Calu3 (cell line): ENCODE data around the gene SCFD2. TPM values are rescaled to one million over a fixed set of nuclear protein-coding genes. Genes with fewer than 3 reads are reported as not detected.

Source experiments
- BruUV-seq: library from RNA; stranded (reverse); fragments of 400-500 nt; replicated peaks from 2 replicates; lab custom pipeline; 2021; lab: Mats Ljungman, UMichigan
- CTCF ChIA-PET: fragments of 300-600 bp; sonication (Branson Sonifier 250); formaldehyde crosslinking; loops from one replicate; lab custom pipeline; 2022; ENCODE audit warnings: antibody characterized with exemption; lab: Charles Lee
- DNase-seq: peaks from one replicate; pipeline ENCODE4 v3.0.0; 2022
- H3K27ac Mint-ChIP-seq: one replicate; pipeline ENCODE4 v1.8.0; 2022; ENCODE audit warnings: mixed read lengths; ENCODE audit not compliant: unreplicated experiment
- H3K27me3 Mint-ChIP-seq: one replicate; pipeline ENCODE4 v1.8.0; 2022; ENCODE audit warnings: mixed read lengths; ENCODE audit not compliant: unreplicated experiment
- H3K36me3 Mint-ChIP-seq: one replicate; pipeline ENCODE4 v1.8.0; 2022; ENCODE audit warnings: mild to moderate bottlenecking, moderate library complexity, mixed read lengths; ENCODE audit not compliant: insufficient read depth, unreplicated experiment
- H3K4me1 Mint-ChIP-seq: one replicate; pipeline ENCODE4 v1.8.0; 2022; ENCODE audit warnings: mild to moderate bottlenecking, low read depth, mixed read lengths; ENCODE audit not compliant: unreplicated experiment
- H3K4me3 Mint-ChIP-seq: one replicate; pipeline ENCODE4 v1.8.0; 2022; ENCODE audit warnings: mild to moderate bottlenecking, low read depth, moderate library complexity, mixed read lengths; ENCODE audit not compliant: unreplicated experiment
- H3K9me3 Mint-ChIP-seq: one replicate; pipeline ENCODE4 v1.8.0; 2022; ENCODE audit warnings: low read depth, mixed read lengths; ENCODE audit not compliant: unreplicated experiment
- intact Hi-C: fragments of 100-400 bp; cut with micrococcal nuclease; formaldehyde crosslinking; loops from one replicate; pipeline ENCODE4 v1.10.0; 2022; ENCODE audit not compliant: unreplicated experiment
- total RNA-seq: library from RNA; stranded (reverse); gene quantifications from 2 replicates; pipeline ENCODE4 v1.2.3, GENCODE V29; 2022
- TF ChIP-seq, protein P1 (sequence below): fragments of 200-600 bp; IDR thresholded peaks from one replicate; pipeline ENCODE4 v1.8.0; 2022; ENCODE audit warnings: antibody characterized with exemption; ENCODE audit not compliant: unreplicated experiment

SCFD2 gene
- total RNA-seq, 1 experiment from 2014 or later, result 16.7 TPM

DNA sequence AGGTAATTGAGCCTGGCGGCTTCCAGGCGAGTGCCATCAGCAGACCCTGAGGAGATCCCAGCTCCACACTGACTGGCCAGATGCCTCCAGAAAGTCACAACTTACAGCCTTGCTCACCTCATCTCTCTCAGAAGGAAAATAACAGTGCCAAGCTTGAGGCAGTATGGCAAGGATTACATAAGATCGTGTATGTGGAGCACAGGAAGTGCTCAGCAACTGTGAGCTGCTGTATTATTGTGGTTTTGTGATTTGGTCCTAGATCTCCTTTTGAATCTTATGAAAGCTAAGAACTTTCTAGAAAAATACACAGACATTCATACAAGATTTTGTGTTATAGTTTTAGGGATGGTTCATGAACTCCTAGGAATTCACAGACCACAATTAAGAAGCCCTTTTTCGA is 489.8 kb downstream of the SCFD2 start:
- intact Hi-C loops, result no loop called here
- H3K36me3 Mint-ChIP-seq, result no peaks in the 10 kb centered on the region
- CTCF ChIA-PET, result interaction anchor here (0.7 kb wide), 1 partner anchor 1886 kb away, joined by 3 read pairs; no protein-coding TSS in a partner anchor
- TF ChIP-seq, protein P1, sequence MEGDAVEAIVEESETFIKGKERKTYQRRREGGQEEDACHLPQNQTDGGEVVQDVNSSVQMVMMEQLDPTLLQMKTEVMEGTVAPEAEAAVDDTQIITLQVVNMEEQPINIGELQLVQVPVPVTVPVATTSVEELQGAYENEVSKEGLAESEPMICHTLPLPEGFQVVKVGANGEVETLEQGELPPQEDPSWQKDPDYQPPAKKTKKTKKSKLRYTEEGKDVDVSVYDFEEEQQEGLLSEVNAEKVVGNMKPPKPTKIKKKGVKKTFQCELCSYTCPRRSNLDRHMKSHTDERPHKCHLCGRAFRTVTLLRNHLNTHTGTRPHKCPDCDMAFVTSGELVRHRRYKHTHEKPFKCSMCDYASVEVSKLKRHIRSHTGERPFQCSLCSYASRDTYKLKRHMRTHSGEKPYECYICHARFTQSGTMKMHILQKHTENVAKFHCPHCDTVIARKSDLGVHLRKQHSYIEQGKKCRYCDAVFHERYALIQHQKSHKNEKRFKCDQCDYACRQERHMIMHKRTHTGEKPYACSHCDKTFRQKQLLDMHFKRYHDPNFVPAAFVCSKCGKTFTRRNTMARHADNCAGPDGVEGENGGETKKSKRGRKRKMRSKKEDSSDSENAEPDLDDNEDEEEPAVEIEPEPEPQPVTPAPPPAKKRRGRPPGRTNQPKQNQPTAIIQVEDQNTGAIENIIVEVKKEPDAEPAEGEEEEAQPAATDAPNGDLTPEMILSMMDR, result no peak
- H3K27ac Mint-ChIP-seq, result no peak overlapping the region
- no peak for DNase-seq
- no TSS peak for BruUV-seq
- no peak overlapping the region for H3K4me3 Mint-ChIP-seq
- H3K4me1 Mint-ChIP-seq, result peaks cover 19% of the 10 kb centered on the region
- H3K27me3 Mint-ChIP-seq, result no peaks in the 10 kb centered on the region
- no peaks in the 10 kb centered on the region for H3K9me3 Mint-ChIP-seq

DNA sequence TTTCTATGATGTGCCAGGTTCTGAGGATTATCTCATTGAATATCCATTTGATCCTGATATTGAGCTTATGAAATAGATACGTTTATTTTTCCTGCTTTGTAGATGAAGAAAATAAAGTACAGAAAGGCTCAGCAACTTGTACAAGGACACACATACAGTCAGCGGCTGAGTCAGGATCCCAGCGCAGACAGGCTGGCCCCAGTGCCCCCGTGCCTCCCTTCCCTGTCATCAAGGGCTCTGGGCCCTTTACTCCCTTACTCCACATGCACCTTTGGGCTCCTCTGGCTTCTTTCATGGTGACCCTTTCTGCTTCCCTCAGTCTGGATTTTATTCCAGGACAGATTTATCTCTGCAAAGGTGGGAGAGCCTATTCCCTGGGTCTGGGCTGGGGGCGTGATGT is 490.9 kb downstream of the SCFD2 start:
- DNase-seq, result no peak
- TF ChIP-seq, protein P1, result no peak
- H3K9me3 Mint-ChIP-seq, result no peaks in the 10 kb centered on the region
- intact Hi-C loops, result loop anchor here (5.0 kb wide), 1 partner anchor 107 kb away; no protein-coding TSS in a partner anchor
- H3K4me1 Mint-ChIP-seq, result peaks cover 19% of the 10 kb centered on the region
- no TSS peak for BruUV-seq
- H3K36me3 Mint-ChIP-seq, result no peaks in the 10 kb centered on the region
- CTCF ChIA-PET, result no interaction called here
- H3K27me3 Mint-ChIP-seq, result no peaks in the 10 kb centered on the region
- H3K27ac Mint-ChIP-seq, result no peak overlapping the region
- H3K4me3 Mint-ChIP-seq, result no peak overlapping the region

GRCh38 chr4:52873861-52874343 is 492.0 kb downstream of the SCFD2 start:
- no TSS peak for BruUV-seq
- CTCF ChIA-PET, result no interaction called here
- Mint-ChIP-seq H3K4me1 (peaks cover 19% of the 10 kb centered on the region), H3K4me3 (no peak overlapping the region), H3K27me3 (no peaks in the 10 kb centered on the region), H3K36me3 (no peaks in the 10 kb centered on the region), H3K27ac (peak overlapping the region; percentile 18), H3K9me3 (no peaks in the 10 kb centered on the region)
- no peak for DNase-seq
- TF ChIP-seq, protein P1, result no peak
- intact Hi-C loops, result loop anchor here (5.0 kb wide), 1 partner anchor 108 kb away; no protein-coding TSS in a partner anchor

DNA sequence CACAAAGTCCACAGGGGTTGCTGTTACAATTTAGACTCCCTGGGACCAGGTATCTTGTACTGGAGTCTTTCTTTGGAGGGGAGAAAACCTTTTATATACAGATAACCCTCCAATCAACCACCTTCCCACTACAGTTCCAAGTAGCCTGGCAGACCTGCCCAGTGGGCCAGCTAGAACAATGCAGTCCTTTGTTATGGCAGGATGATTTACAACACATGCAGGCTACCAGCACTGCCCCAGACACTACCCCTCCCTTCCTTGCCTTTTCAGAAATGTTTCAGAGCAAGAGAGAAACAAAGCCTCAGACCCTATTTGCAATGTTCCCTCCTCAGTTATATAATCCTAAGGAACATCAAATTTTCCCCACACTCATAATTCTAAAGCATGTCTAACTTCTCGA is 492.7 kb downstream of the SCFD2 start:
- BruUV-seq, result no TSS peak

More for the DNA sequence above, 492.7 kb downstream of the SCFD2 start:
- CTCF ChIA-PET, result interaction anchor here (0.7 kb wide), 1 partner anchor 30 kb away, joined by 3 read pairs; no protein-coding TSS in a partner anchor
- no peaks in the 10 kb centered on the region for H3K27me3 Mint-ChIP-seq
- no peaks in the 10 kb centered on the region for H3K9me3 Mint-ChIP-seq
- H3K4me1 Mint-ChIP-seq, result peaks cover 19% of the 10 kb centered on the region
- intact Hi-C loops, result loop anchor here (5.0 kb wide), 1 partner anchor 109 kb away; no protein-coding TSS in a partner anchor
- H3K4me3 Mint-ChIP-seq, result no peak overlapping the region
- TF ChIP-seq, protein P1, result no peak
- no peaks in the 10 kb centered on the region for H3K36me3 Mint-ChIP-seq
- DNase-seq, result peak; percentile 56
- peak overlapping the region; percentile 18 for H3K27ac Mint-ChIP-seq
